HG03196 (cell line): ENCODE results near the gene NCKAP1.
"Not testable (repeated sequence)": the region's sequence is repeated elsewhere in the genome, so short reads cannot be mapped to it uniquely, and the experiment has no call there.

Experiments used
- ATAC-seq: cut with Tn5 transposase; IDR thresholded peaks from one replicate; pipeline ENCODE4 v1.9.1; 2021; ENCODE audit not compliant: unreplicated experiment

Gene NCKAP1

GRCh38 chr2:183037553-183038340 lies 510 bp downstream of the NCKAP1 start:
- ATAC-seq = peak; percentile 30

- ATAC-seq = no peak
Measured at GRCh38 chr2:183037074-183037552, 1.1 kb downstream of the NCKAP1 start.

- ATAC-seq = peak; percentile 57
Measured at GRCh38 chr2:183035954-183036669, 2.1 kb downstream of the NCKAP1 start.

- no peak for ATAC-seq
Measured at GRCh38 chr2:183035298-183035953, 2.8 kb downstream of the NCKAP1 start.

- no peak for ATAC-seq
Measured at GRCh38 chr2:183034806-183035205, 3.5 kb downstream of the NCKAP1 start.

GRCh38 chr2:183033951-183034350 lies 4.3 kb downstream of the NCKAP1 start:
- ATAC-seq = no peak

- no peak for ATAC-seq
Measured at GRCh38 chr2:183031911-183032794, 6.1 kb downstream of the NCKAP1 start.

- ATAC-seq = no peak
Measured at GRCh38 chr2:183029219-183029618, 9.0 kb downstream of the NCKAP1 start.

- no peak for ATAC-seq
Measured at GRCh38 chr2:183028108-183028507, 10.1 kb downstream of the NCKAP1 start.

- no peak for ATAC-seq
Measured at GRCh38 chr2:183027443-183027842, 10.8 kb downstream of the NCKAP1 start.

- no peak for ATAC-seq
Measured at GRCh38 chr2:183026424-183026823, 11.8 kb downstream of the NCKAP1 start.

- ATAC-seq = no peak
Measured at GRCh38 chr2:183025993-183026392, 12.3 kb downstream of the NCKAP1 start.

- ATAC-seq = no peak
Measured at GRCh38 chr2:183024339-183025095, 13.7 kb downstream of the NCKAP1 start.

GRCh38 chr2:183022711-183023110 lies 15.5 kb downstream of the NCKAP1 start:
- ATAC-seq = no peak

GRCh38 chr2:183021613-183022012 lies 16.6 kb downstream of the NCKAP1 start:
- ATAC-seq = no peak

GRCh38 chr2:183019718-183020442 lies 18.4 kb downstream of the NCKAP1 start:
- no peak for ATAC-seq

- ATAC-seq = not testable (repeated sequence)
Measured at GRCh38 chr2:183017845-183018244, 20.4 kb downstream of the NCKAP1 start.

- ATAC-seq = no peak
Measured at GRCh38 chr2:183014005-183014404, 24.3 kb downstream of the NCKAP1 start.

GRCh38 chr2:183011743-183012142 lies 26.5 kb downstream of the NCKAP1 start:
- ATAC-seq = no peak
